HFFc6 (cell line): ENCODE measurements around the gene WDR31. TPM values are rescaled to one million over a fixed set of nuclear protein-coding genes. Genes with fewer than 3 reads are reported as not detected.

Experiments used
- DNase-seq: peaks from one replicate; pipeline ENCODE4 v3.0.0-alpha.2; 2018
- H3K27ac Mint-ChIP-seq: 2 replicates; pipeline ENCODE4 v1.8.0; 2020; ENCODE audit warnings: mild to moderate bottlenecking, mixed read lengths
- H3K27me3 Mint-ChIP-seq: 2 replicates; pipeline ENCODE4 v1.8.0; 2021; ENCODE audit warnings: mild to moderate bottlenecking, moderate library complexity, mixed read lengths; ENCODE audit not compliant: insufficient read depth
- H3K36me3 Mint-ChIP-seq: 2 replicates; pipeline ENCODE4 v1.8.0; 2021; ENCODE audit warnings: low read depth, mixed read lengths
- H3K4me1 Mint-ChIP-seq: 2 replicates; pipeline ENCODE4 v1.8.0; 2020; ENCODE audit warnings: low read depth, mixed read lengths
- H3K4me3 Mint-ChIP-seq: 2 replicates; pipeline ENCODE4 v1.8.0; 2020; ENCODE audit warnings: mild to moderate bottlenecking, moderate library complexity, mixed read lengths
- H3K9me3 Mint-ChIP-seq: 2 replicates; pipeline ENCODE4 v1.8.0; 2020; ENCODE audit warnings: mild to moderate bottlenecking, mixed read lengths
- CTCF ChIP-seq: fragments of 200-600 bp; sonication (generic); IDR thresholded peaks from 2 replicates; pipeline ENCODE4 v1.5.0; 2021; ENCODE audit warnings: antibody characterized with exemption, mild to moderate bottlenecking
- total RNA-seq, 6 experiments: library from RNA; stranded (reverse); fragmentation: NEBNext Ultra II Directional; extraction: Animal tissue kit (Norgen Biotek cat#: 25700); gene quantifications; 2 replicates in 1 of 6; 3 replicates in 5 of 6; pipeline ENCODE4 v1.2.3, GENCODE V29; 2021

The WDR31 gene
- total RNA-seq, 6 experiments from 2014 or later, result 0.84 to 1.6 (median 1.0) TPM

GRCh38 chr9:113290052-113290607, 49.9 kb downstream of the WDR31 start:
- Mint-ChIP-seq H3K9me3 (no peaks in the 10 kb centered on the region), H3K4me1 (peaks cover 25% of the 10 kb centered on the region), H3K27ac (no peak overlapping the region), H3K36me3 (peaks cover 46% of the 10 kb centered on the region), H3K27me3 (peaks cover 4% of the 10 kb centered on the region; the same call in 1 of the 2 replicates), H3K4me3 (no peak overlapping the region)
- TF ChIP-seq CTCF, result no peak
- no peak for DNase-seq

- no peak overlapping the region for H3K4me3 Mint-ChIP-seq
- H3K9me3 Mint-ChIP-seq, result no peaks in the 10 kb centered on the region
Measured at GRCh38 chr9:113289091-113289490, 51.0 kb downstream of the WDR31 start.

GRCh38 chr9:113281356-113281755, 58.7 kb downstream of the WDR31 start:
- TF ChIP-seq CTCF, result no peak
- Mint-ChIP-seq H3K4me3 (no peak overlapping the region), H3K27ac (no peak overlapping the region; the same call in 1 of the 2 replicates), H3K9me3 (no peaks in the 10 kb centered on the region), H3K27me3 (no peaks in the 10 kb centered on the region), H3K36me3 (peaks cover 53% of the 10 kb centered on the region), H3K4me1 (peaks cover 10% of the 10 kb centered on the region; the same call in 1 of the 2 replicates)
- no peak for DNase-seq

More at GRCh38 chr9:113289091-113289490, 51.0 kb downstream of the WDR31 start:
- DNase-seq, result no peak
- no peak for TF ChIP-seq CTCF
- Mint-ChIP-seq H3K4me1 (peaks cover 25% of the 10 kb centered on the region), H3K36me3 (peaks cover 54% of the 10 kb centered on the region), H3K27ac (no peak overlapping the region), H3K27me3 (peaks cover 4% of the 10 kb centered on the region; the same call in 1 of the 2 replicates)

- peaks cover 43% of the 10 kb centered on the region for H3K36me3 Mint-ChIP-seq
- no peak overlapping the region for H3K4me3 Mint-ChIP-seq
- no peaks in the 10 kb centered on the region for H3K27me3 Mint-ChIP-seq
- peaks cover 10% of the 10 kb centered on the region; the same call in 1 of the 2 replicates for H3K4me1 Mint-ChIP-seq
- no peak overlapping the region for H3K27ac Mint-ChIP-seq
- no peaks in the 10 kb centered on the region for H3K9me3 Mint-ChIP-seq
- no peak for DNase-seq
- no peak for TF ChIP-seq CTCF
Measured at GRCh38 chr9:113278840-113279239, 61.2 kb downstream of the WDR31 start.

- Mint-ChIP-seq H3K9me3 (no peaks in the 10 kb centered on the region), H3K4me3 (no peak within 1 kb of the TSS), H3K4me1 (peaks cover 20% of the 10 kb centered on the region), H3K27ac (no peak within 1 kb of the TSS), H3K27me3 (no peaks in the 10 kb centered on the region), H3K36me3 (peaks cover 38% of the 10 kb centered on the region)
- TF ChIP-seq CTCF, result no peak
- DNase-seq, result peak; percentile 98
Measured at GRCh38 chr9:113275157-113276131, 64.6 kb downstream of the WDR31 start, which contains the start of the genes CDC26 and PRPF4. CDC26 (minus strand) TSS chr9:113275572; CDS start chr9:113272507, 3,065 bp downstream. PRPF4 (plus strand) TSS chr9:113275658; CDS start chr9:113275744, 86 bp downstream.
